HCT116 (cell line): ENCODE data around the gene TMEM150C. TPM values are rescaled to one million over a fixed set of nuclear protein-coding genes. Genes with fewer than 3 reads are reported as not detected.

Experiments
- ATAC-seq: fragments of 200-7000 bp; cut with Tn5 transposase; 2 replicates; pipeline ENCODE4 v1.9.1; 2020; ENCODE audit warnings: mild to moderate bottlenecking, moderate library complexity
- BruUV-seq: library from RNA; stranded (reverse); fragments of 400-500 nt; replicated peaks from 2 replicates; lab custom pipeline; 2021; lab: Mats Ljungman, UMichigan
- CTCF ChIA-PET: fragments of 300-600 bp; sonication (Branson Sonifier 250); formaldehyde crosslinking; loops from one replicate; lab custom pipeline; 2021; ENCODE audit warnings: antibody characterized with exemption; lab: Charles Lee
- POLR2A ChIA-PET: fragments of 300-600, 350-600 bp; sonication (Branson Sonifier 250); formaldehyde crosslinking; loops from one replicate; lab custom pipeline; 2021; ENCODE audit warnings: antibody characterized with exemption; lab: Charles Lee
- RAD21 ChIA-PET, 2 experiments: fragments of 300-600 bp; sonication (Branson Sonifier 250); formaldehyde crosslinking; loops; one replicate each; lab custom pipeline; 2023; ENCODE audit warnings: low total read pairs in 2 of 2; ENCODE audit not compliant: uncharacterized antibody in 2 of 2, unreplicated experiment in 2 of 2, low non-redundant PET in 1 of 2; lab: Charles Lee
- DNase-seq: peaks from one replicate; pipeline ENCODE4 v3.0.0-alpha.2; 2010; ENCODE audit warnings: low read depth, low spot score
- H2AFZ ChIP-seq: fragments of 200-600 bp; shearing (Covaris generic), sonication (generic); 2 replicates; pipeline ENCODE4 v1.6.1; 2017; ENCODE audit warnings: low read depth, mixed run types, mixed read lengths, antibody characterized with exemption, low read length; ENCODE audit not compliant: poor library complexity, severe bottlenecking
- H3K27ac ChIP-seq: 2 replicates; pipeline ENCODE4 v1.5.1; 2012; ENCODE audit warnings: low read depth, low read length
- H3K27me3 ChIP-seq: fragments of 200-600 bp; sonication (generic); 2 replicates; pipeline ENCODE4 v1.6.1; 2016; ENCODE audit warnings: mixed run types, low read length, mixed read lengths; ENCODE audit not compliant: insufficient read depth
- H3K36me3 ChIP-seq, 2 experiments: fragments of 200-500 bp in 1 of 2; fragments of 200-600 bp in 1 of 2; sonication (Bioruptor generic) in 1 of 2; sonication (generic) in 1 of 2; 2 replicates each; pipeline versions ENCODE4 v1.5.1 to v1.6.1; 2014 to 2016; ENCODE audit warnings: low read length in 2 of 2, inconsistent platforms in 1 of 2, mixed read lengths in 1 of 2, mixed run types in 1 of 2; ENCODE audit not compliant: insufficient read depth in 2 of 2, control insufficient read depth in 1 of 2
- H3K4me1 ChIP-seq, 2 experiments: fragments of 200-600 bp in 1 of 2; sonication (generic) in 1 of 2; 2 replicates each; pipeline versions ENCODE4 v1.5.1 to v1.6.1; 2012 to 2017; ENCODE audit warnings: low read length in 2 of 2, inconsistent platforms in 1 of 2, mild to moderate bottlenecking in 1 of 2, mixed read lengths in 1 of 2, mixed run types in 1 of 2, moderate library complexity in 1 of 2; ENCODE audit not compliant: insufficient read depth in 2 of 2, control insufficient read depth in 1 of 2
- H3K4me2 ChIP-seq: fragments of 200-600 bp; sonication (generic); 2 replicates; pipeline ENCODE4 v1.6.1; 2017; ENCODE audit warnings: mixed run types, low read length, mixed read lengths
- H3K4me3 ChIP-seq, 2 experiments: fragments of 200-600 bp in 1 of 2; sonication (generic) in 1 of 2; replicated peaks in 1 of 2; 2 replicates each; pipeline ENCODE4 v1.5.1; 2011 to 2016; ENCODE audit warnings: low read length in 2 of 2, control low read depth in 1 of 2, low read depth in 1 of 2, mild to moderate bottlenecking in 1 of 2, mixed read lengths in 1 of 2, mixed run types in 1 of 2
- H3K79me2 ChIP-seq: fragments of 200-600 bp; sonication (generic); 2 replicates; pipeline ENCODE4 v1.6.1; 2017; ENCODE audit warnings: mild to moderate bottlenecking, mixed run types, low read length, moderate library complexity, mixed read lengths; ENCODE audit not compliant: insufficient read depth
- H3K9ac ChIP-seq: fragments of 200-600 bp; sonication (generic); 2 replicates; pipeline ENCODE4 v1.6.1; 2016; ENCODE audit warnings: low read length, mixed read lengths
- H3K9me2 ChIP-seq: fragments of 200-600 bp; sonication (generic), shearing (Covaris generic); 2 replicates; pipeline ENCODE4 v1.6.1; 2017; ENCODE audit warnings: mixed run types, mild to moderate bottlenecking, moderate library complexity; ENCODE audit not compliant: insufficient read depth
- H3K9me3 ChIP-seq, 2 experiments: fragments of 200-500 bp in 1 of 2; fragments of 200-600 bp in 1 of 2; sonication (Bioruptor generic) in 1 of 2; sonication (generic) in 1 of 2; 2 replicates each; pipeline ENCODE4 v1.6.1; 2014 to 2017; ENCODE audit warnings: low read length in 2 of 2, mixed read lengths in 2 of 2, inconsistent platforms in 1 of 2, low read depth in 1 of 2, mild to moderate bottlenecking in 1 of 2, mixed run types in 1 of 2, moderate library complexity in 1 of 2; ENCODE audit not compliant: control insufficient read depth in 1 of 2, insufficient read depth in 1 of 2
- H4K20me1 ChIP-seq: fragments of 200-600 bp; sonication (generic), shearing (Covaris generic); 2 replicates; pipeline ENCODE4 v1.6.1; 2017; ENCODE audit warnings: mixed run types, mild to moderate bottlenecking, moderate library complexity; ENCODE audit not compliant: insufficient read depth
- CBX3 ChIP-seq: IDR thresholded peaks from 2 replicates; pipeline ENCODE4 v1.6.1; 2012; ENCODE audit warnings: low read depth
- CTCF ChIP-seq, 3 experiments: fragments of 200-600 bp in 1 of 3; sonication (generic) in 1 of 3; IDR thresholded peaks in 2 of 3; conservative IDR thresholded peaks in 1 of 3; 2 replicates each; pipeline ENCODE4 v1.5.1; 2012 to 2017; ENCODE audit warnings: low read depth in 2 of 3, low read length in 2 of 3, antibody characterized with exemption in 1 of 3, borderline replicate concordance in 1 of 3, control low read depth in 1 of 3, mild to moderate bottlenecking in 1 of 3, mixed read lengths in 1 of 3, mixed run types in 1 of 3, moderate library complexity in 1 of 3; ENCODE audit not compliant: insufficient read depth in 1 of 3
- EGR1 ChIP-seq: IDR thresholded peaks from 2 replicates; pipeline ENCODE4 v1.6.1; 2012; ENCODE audit warnings: low read depth
- FOSL1 ChIP-seq: IDR thresholded peaks from 2 replicates; pipeline ENCODE4 v1.6.1; 2012; ENCODE audit warnings: low read depth
- JUND ChIP-seq: IDR thresholded peaks from 2 replicates; pipeline ENCODE4 v1.6.1; 2012
- MAX ChIP-seq: IDR thresholded peaks from 2 replicates; pipeline ENCODE4 v1.6.1; 2012
- POLR2A ChIP-seq: IDR thresholded peaks from 2 replicates; pipeline ENCODE4 v1.7.0; 2011; ENCODE audit warnings: borderline replicate concordance; ENCODE audit not compliant: insufficient read depth, insufficient read length; ENCODE audit errors: extremely low read depth
- POLR2AphosphoS5 ChIP-seq: IDR thresholded peaks from 2 replicates; pipeline ENCODE4 v1.6.1; 2011; ENCODE audit warnings: mild to moderate bottlenecking, low read depth, low read length, moderate library complexity
- SIN3A ChIP-seq: IDR thresholded peaks from 2 replicates; pipeline ENCODE4 v1.6.1; 2012; ENCODE audit warnings: low read depth
- SP1 ChIP-seq: IDR thresholded peaks from 2 replicates; pipeline ENCODE4 v1.6.1; 2012; ENCODE audit warnings: low read depth
- SRF ChIP-seq: IDR thresholded peaks from 2 replicates; pipeline ENCODE4 v1.6.1; 2012; ENCODE audit warnings: low read depth
- TCF7L2 ChIP-seq: IDR thresholded peaks from 2 replicates; pipeline ENCODE4 v1.7.0; 2011; ENCODE audit warnings: borderline replicate concordance, inconsistent platforms; ENCODE audit not compliant: insufficient read depth, insufficient read length; ENCODE audit errors: extremely low read depth
- ZBTB33 ChIP-seq: IDR thresholded peaks from 2 replicates; pipeline ENCODE4 v1.6.1; 2011; ENCODE audit warnings: mild to moderate bottlenecking, low read length, moderate library complexity; ENCODE audit not compliant: insufficient replicate concordance; ENCODE audit errors: extremely low read depth
- ZFX ChIP-seq: fragments of 450-650 bp; IDR thresholded peaks from 2 replicates; pipeline ENCODE4 v1.6.1; 2017
- ZNF274 ChIP-seq: fragments of 200-500 bp; sonication (Bioruptor generic); IDR thresholded peaks from 2 replicates; pipeline ENCODE4 v1.6.1; 2014; ENCODE audit warnings: mild to moderate bottlenecking, low read depth, low read length, inconsistent platforms
- intact Hi-C: fragments of 100-400 bp; cut with micrococcal nuclease; formaldehyde crosslinking; loops from 2 replicates; pipeline ENCODE4 v1.10.0; 2022
- total RNA-seq: library from RNA; stranded (reverse); gene quantifications from one replicate; pipeline ENCODE4 v1.2.1, GENCODE V29; 2021; ENCODE audit not compliant: unreplicated experiment

Gene TMEM150C
- total RNA-seq, 1 experiment from 2014 or later: 1.2 TPM

GRCh38 chr4:82433791-82434190 lies 128.0 kb downstream of the TMEM150C start:
- no peak for ATAC-seq
- intact Hi-C loops: no loop called here

More at GRCh38 chr4:82433791-82434190, 128.0 kb downstream of the TMEM150C start:
- peaks cover 23% of the 10 kb centered on the region; the same call in 1 of the 2 replicates for H4K20me1 ChIP-seq
- H3K9me3 ChIP-seq: no peaks in the 10 kb centered on the region
- no peaks in the 10 kb centered on the region for H3K27me3 ChIP-seq
- no peak overlapping the region for H3K27ac ChIP-seq
- ChIA-PET RAD21 (no interaction called here), POLR2A (no interaction called here), CTCF (no interaction called here)
- no peak for DNase-seq
- no peak overlapping the region for H3K4me2 ChIP-seq
- BruUV-seq: no TSS peak
- H3K9ac ChIP-seq: no peak overlapping the region
- 0 out of 4 replicates have a peak, but pooled peaks cover 3 to 8% of the 10 kb centered on the region in 2 experiments for H3K36me3 ChIP-seq
- H3K9me2 ChIP-seq: no peaks in the 10 kb centered on the region
- H3K79me2 ChIP-seq: peaks cover 91% of the 10 kb centered on the region
- peaks cover 7 to 24% of the 10 kb centered on the region in 2 experiments; a peak in 3 of 4 replicates for H3K4me1 ChIP-seq
- no peak overlapping the region for H2AFZ ChIP-seq
- no peak for TF ChIP-seq CTCF (IDR thresholded peaks at IDR 0.05 in 2 of 3, conservative IDR thresholded peaks at IDR 0.05 in 1 of 3; ENCODE audit: borderline replicate concordance in 1 of 3, insufficient read depth in 1 of 3, low read depth in 2 of 3, low read length in 2 of 3)
- no peak for TF ChIP-seq SRF
- no peak for TF ChIP-seq MAX
- TF ChIP-seq JUND: no peak
- no peak for TF ChIP-seq TCF7L2
- TF ChIP-seq EGR1: no peak
- no peak for TF ChIP-seq ZBTB33
- no peak for TF ChIP-seq POLR2AphosphoS5
- no peak for TF ChIP-seq CBX3
- no peak for TF ChIP-seq SP1
- no peak for TF ChIP-seq ZNF274
- TF ChIP-seq SIN3A: no peak
- no peak for TF ChIP-seq FOSL1
- TF ChIP-seq POLR2A: no peak
- no peak for TF ChIP-seq ZFX
- H3K4me3 ChIP-seq: no peak overlapping the region

Other genes with a start within 250 kb of the TMEM150C start
- gene HNRNPD, start 188.0 kb downstream of the TMEM150C start, total RNA-seq: 357 TPM
- gene HNRNPDL, start 131.5 kb downstream of the TMEM150C start, total RNA-seq: 206 TPM
- 53.4 TPM for gene ENOPH1, start 131.4 kb downstream of the TMEM150C start, total RNA-seq
- gene SCD5, start 236.8 kb upstream of the TMEM150C start, total RNA-seq: 21.7 TPM